Panc1 (cell line): ENCODE measurements around the gene SLC6A6. TPM values are rescaled to one million over a fixed set of nuclear protein-coding genes. Genes with fewer than 3 reads are reported as not detected.

Experiments used
- ATAC-seq: fragments of 200-7000 bp; cut with Tn5 transposase; 2 replicates; pipeline ENCODE4 v1.9.1; 2020; ENCODE audit warnings: mild to moderate bottlenecking, moderate library complexity
- BruUV-seq: library from RNA; stranded (reverse); fragments of 400-500 nt; replicated peaks from 2 replicates; lab custom pipeline; 2021; lab: Mats Ljungman, UMichigan
- CTCF ChIA-PET: fragments of 300-600 bp; sonication (Branson Sonifier 250); formaldehyde crosslinking; loops from one replicate; lab custom pipeline; 2022; ENCODE audit warnings: antibody characterized with exemption; lab: Charles Lee
- POLR2A ChIA-PET: fragments of 300-600 bp; sonication (Branson Sonifier 250); formaldehyde crosslinking; loops from one replicate; lab custom pipeline; 2022; ENCODE audit warnings: antibody characterized with exemption; lab: Charles Lee
- DNase-seq: peaks from one replicate; pipeline ENCODE4 v3.0.0-alpha.2; 2010; ENCODE audit warnings: low read depth, low spot score
- H3K27ac ChIP-seq: 2 replicates; pipeline ENCODE4 v1.5.1; 2011; ENCODE audit warnings: mild to moderate bottlenecking, low read length, inconsistent platforms
- H3K27me3 ChIP-seq: fragments of 200-500 bp; sonication (Bioruptor generic); 2 replicates; pipeline ENCODE4 v1.6.0; 2014; ENCODE audit warnings: low read length, inconsistent platforms; ENCODE audit not compliant: control insufficient read depth, insufficient read depth
- H3K36me3 ChIP-seq: fragments of 200-500 bp; sonication (Bioruptor generic); 2 replicates; pipeline ENCODE4 v1.5.1; 2014; ENCODE audit warnings: inconsistent platforms, mild to moderate bottlenecking, low read length, moderate library complexity; ENCODE audit not compliant: control insufficient read depth, insufficient read depth
- H3K4me1 ChIP-seq: 2 replicates; pipeline ENCODE4 v1.5.1; 2011; ENCODE audit warnings: inconsistent platforms, mild to moderate bottlenecking, low read length, moderate library complexity; ENCODE audit not compliant: control insufficient read depth, insufficient read depth
- H3K4me3 ChIP-seq, 2 experiments: 2 replicates each; pipeline ENCODE4 v1.5.1; 2011 to 2012; ENCODE audit warnings: low read depth in 2 of 2, low read length in 2 of 2, mild to moderate bottlenecking in 2 of 2, inconsistent platforms in 1 of 2, moderate library complexity in 1 of 2
- H3K9me3 ChIP-seq: fragments of 200-500 bp; sonication (Bioruptor generic); 2 replicates; pipeline ENCODE4 v1.5.1; 2014; ENCODE audit warnings: low read depth, mild to moderate bottlenecking, inconsistent platforms, low read length, moderate library complexity; ENCODE audit not compliant: control insufficient read depth, insufficient read depth
- CTCF ChIP-seq: fragments of 450-650 bp; IDR thresholded peaks from 2 replicates; pipeline ENCODE4 v1.5.1; 2017; ENCODE audit warnings: mild to moderate bottlenecking
- POLR2AphosphoS5 ChIP-seq: IDR thresholded peaks from 2 replicates; pipeline ENCODE4 v1.6.1; 2012; ENCODE audit warnings: mild to moderate bottlenecking, low read depth, low read length, moderate library complexity
- REST ChIP-seq, 2 experiments: IDR thresholded peaks; 2 replicates each; pipeline ENCODE4 v1.6.1; 2011 to 2012; ENCODE audit warnings: low read depth in 2 of 2, control low read depth in 1 of 2, low read length in 1 of 2, mild to moderate bottlenecking in 1 of 2, moderate library complexity in 1 of 2; ENCODE audit not compliant: insufficient read depth in 1 of 2
- SIN3A ChIP-seq: IDR thresholded peaks from 2 replicates; pipeline ENCODE4 v1.6.1; 2012; ENCODE audit warnings: low read depth, mild to moderate bottlenecking, low read length, moderate library complexity, borderline replicate concordance; ENCODE audit not compliant: insufficient read depth
- TCF7L2 ChIP-seq: IDR thresholded peaks from 2 replicates; pipeline ENCODE4 v1.6.1; 2011; ENCODE audit warnings: mild to moderate bottlenecking, low read depth, low read length, inconsistent platforms
- in situ Hi-C: cut with HindIII; loops from 2 replicates; pipeline ENCODE4 v1.10.0; 2016; ENCODE audit warnings: low sequenced_read_pairs, low pct_unique_long_range_greater_than_20kb
- intact Hi-C: fragments of 100-400 bp; cut with micrococcal nuclease; formaldehyde crosslinking; loops from one replicate; pipeline ENCODE4 v1.10.0; 2022; ENCODE audit not compliant: unreplicated experiment
- total RNA-seq: library from RNA; stranded (reverse); gene quantifications from one replicate; pipeline ENCODE4 v1.2.1, GENCODE V29; 2021; ENCODE audit not compliant: unreplicated experiment

The SLC6A6 gene
- total RNA-seq, 1 experiment from 2014 or later, result 61.0 TPM

- peaks cover 16% of the 10 kb centered on the region for H3K4me1 ChIP-seq
- POLR2A ChIA-PET, result interaction anchor here (0.7 kb wide), 1 partner anchor 112 kb away, joined by 21 read pairs; no protein-coding TSS in a partner anchor
- in situ Hi-C loops (no loop called here), intact Hi-C loops (loop anchor here (5.0 kb wide), 2 partner anchors 203 to 263 kb away; no protein-coding TSS in a partner anchor)
- CTCF ChIA-PET, result interaction anchor here (0.7 to 1.2 kb wide), 2 partner anchors 207 to 262 kb away, joined by 12 to 16 read pairs; no protein-coding TSS in a partner anchor
- TF ChIP-seq SIN3A (no peak), POLR2AphosphoS5 (no peak), REST (IDR thresholded peaks at IDR 0.05; ENCODE audit: insufficient read depth in 1 of 2, low read depth in 2 of 2, low read length in 1 of 2) (no peak), TCF7L2 (no peak), CTCF (no peak)
- H3K4me3 ChIP-seq, result no peak overlapping the region
- DNase-seq (no peak), ATAC-seq (no peak)
- BruUV-seq, result no TSS peak
- H3K36me3 ChIP-seq, result no peaks in the 10 kb centered on the region
- H3K27me3 ChIP-seq, result no peaks in the 10 kb centered on the region
- no peak overlapping the region for H3K27ac ChIP-seq
- H3K9me3 ChIP-seq, result no peaks in the 10 kb centered on the region
Observed at GRCh38 chr3:14465425-14465824, 63.0 kb downstream of the SLC6A6 start.

- H3K4me3 ChIP-seq, result no peak overlapping the region
- H3K4me1 ChIP-seq, result peaks cover 6% of the 10 kb centered on the region
- H3K36me3 ChIP-seq, result no peaks in the 10 kb centered on the region
- ChIA-PET POLR2A (interaction anchor here (0.7 kb wide), 1 partner anchor 113 kb away, joined by 21 read pairs; no protein-coding TSS in a partner anchor), CTCF (interaction anchor here (0.7 to 1.2 kb wide), 3 partner anchors 64 to 263 kb away, joined by 4 to 16 read pairs (median 12); partner anchors contain the start of gene SLC6A6)
- no TSS peak for BruUV-seq
- no peak for ATAC-seq
- TF ChIP-seq REST (IDR thresholded peaks at IDR 0.05; ENCODE audit: insufficient read depth in 1 of 2, low read depth in 2 of 2, low read length in 1 of 2) (no peak), TCF7L2 (no peak), CTCF (no peak), POLR2AphosphoS5 (no peak), SIN3A (no peak)
- in situ Hi-C loops (no loop called here), intact Hi-C loops (loop anchor here (5.0 kb wide), 2 partner anchors 204 to 264 kb away; no protein-coding TSS in a partner anchor)
- DNase-seq, result no peak
- H3K27ac ChIP-seq, result no peak overlapping the region
- H3K27me3 ChIP-seq, result no peaks in the 10 kb centered on the region
- no peaks in the 10 kb centered on the region for H3K9me3 ChIP-seq
Observed at GRCh38 chr3:14466179-14466903, 63.9 kb downstream of the SLC6A6 start.
